DOHH2 (cell line): ENCODE data around the gene CHD6.

ENCODE experiments used
- EZH2phosphoT487 ChIP-seq: fragments of 200-600 bp; sonication (generic); IDR thresholded peaks from 2 replicates; pipeline ENCODE4 v1.6.1; 2017; ENCODE audit warnings: borderline replicate concordance, mild to moderate bottlenecking, antibody characterized with exemption, low read length, moderate library complexity, mixed read lengths
- TF ChIP-seq, protein P1 (sequence below): fragments of 200-600 bp; sonication (generic); IDR thresholded peaks from one replicate; pipeline ENCODE4 v1.5.1; 2014; ENCODE audit warnings: antibody characterized with exemption, mild to moderate bottlenecking, low read depth, low read length; ENCODE audit not compliant: poor library complexity, severe bottlenecking

DNA sequence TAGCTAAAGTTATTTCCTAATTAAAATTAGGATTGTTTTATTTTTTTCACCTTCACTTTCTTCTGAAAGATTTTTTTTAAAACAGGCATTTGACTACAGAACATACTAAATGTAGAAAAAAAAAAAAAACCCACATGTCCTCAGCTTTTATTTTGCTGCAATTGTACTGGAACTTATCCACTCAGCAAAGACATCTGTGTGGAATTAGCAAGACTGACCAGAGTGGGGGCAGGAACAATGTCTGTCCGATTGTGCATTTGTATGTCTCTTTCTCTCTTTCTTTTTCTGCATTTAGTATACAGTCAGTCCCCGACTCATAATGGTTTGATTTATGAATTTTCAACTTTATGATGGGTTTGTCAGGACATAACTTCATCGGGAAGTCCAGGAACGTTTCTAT lies 77.3 kb downstream of the CHD6 start:
- TF ChIP-seq, protein P1, sequence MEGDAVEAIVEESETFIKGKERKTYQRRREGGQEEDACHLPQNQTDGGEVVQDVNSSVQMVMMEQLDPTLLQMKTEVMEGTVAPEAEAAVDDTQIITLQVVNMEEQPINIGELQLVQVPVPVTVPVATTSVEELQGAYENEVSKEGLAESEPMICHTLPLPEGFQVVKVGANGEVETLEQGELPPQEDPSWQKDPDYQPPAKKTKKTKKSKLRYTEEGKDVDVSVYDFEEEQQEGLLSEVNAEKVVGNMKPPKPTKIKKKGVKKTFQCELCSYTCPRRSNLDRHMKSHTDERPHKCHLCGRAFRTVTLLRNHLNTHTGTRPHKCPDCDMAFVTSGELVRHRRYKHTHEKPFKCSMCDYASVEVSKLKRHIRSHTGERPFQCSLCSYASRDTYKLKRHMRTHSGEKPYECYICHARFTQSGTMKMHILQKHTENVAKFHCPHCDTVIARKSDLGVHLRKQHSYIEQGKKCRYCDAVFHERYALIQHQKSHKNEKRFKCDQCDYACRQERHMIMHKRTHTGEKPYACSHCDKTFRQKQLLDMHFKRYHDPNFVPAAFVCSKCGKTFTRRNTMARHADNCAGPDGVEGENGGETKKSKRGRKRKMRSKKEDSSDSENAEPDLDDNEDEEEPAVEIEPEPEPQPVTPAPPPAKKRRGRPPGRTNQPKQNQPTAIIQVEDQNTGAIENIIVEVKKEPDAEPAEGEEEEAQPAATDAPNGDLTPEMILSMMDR = no peak
- TF ChIP-seq EZH2phosphoT487 = no peak
